GM18526 (cell line): Measurements from ENCODE around the gene COL13A1.

Experiments used
- POLR2A ChIP-seq: IDR thresholded peaks from 3 replicates; pipeline ENCODE4 v1.6.1; 2011; ENCODE audit not compliant: insufficient read length; ENCODE audit errors: extremely low read depth

The COL13A1 gene

GRCh38 chr10:69804775-69805174 lies 3.1 kb downstream of the COL13A1 start:
- no peak for TF ChIP-seq POLR2A

- TF ChIP-seq POLR2A: no peak
Observed at GRCh38 chr10:69807122-69807521, 5.4 kb downstream of the COL13A1 start.

GRCh38 chr10:69807696-69808095 lies 6.0 kb downstream of the COL13A1 start:
- no peak for TF ChIP-seq POLR2A

GRCh38 chr10:69809318-69809717 lies 7.6 kb downstream of the COL13A1 start:
- no peak for TF ChIP-seq POLR2A

- no peak for TF ChIP-seq POLR2A
Observed at GRCh38 chr10:69810097-69810496, 8.4 kb downstream of the COL13A1 start.

GRCh38 chr10:69810675-69811397 lies 9.1 kb downstream of the COL13A1 start:
- no peak for TF ChIP-seq POLR2A

GRCh38 chr10:69813632-69814031 lies 11.9 kb downstream of the COL13A1 start:
- no peak for TF ChIP-seq POLR2A

GRCh38 chr10:69814251-69814650 lies 12.5 kb downstream of the COL13A1 start:
- TF ChIP-seq POLR2A: no peak

GRCh38 chr10:69815104-69815503 lies 13.4 kb downstream of the COL13A1 start:
- no peak for TF ChIP-seq POLR2A

GRCh38 chr10:69816521-69816920 lies 14.8 kb downstream of the COL13A1 start:
- no peak for TF ChIP-seq POLR2A

- no peak for TF ChIP-seq POLR2A
Observed at GRCh38 chr10:69817078-69817581, 15.4 kb downstream of the COL13A1 start.

- TF ChIP-seq POLR2A: no peak
Observed at GRCh38 chr10:69818676-69819239, 17.1 kb downstream of the COL13A1 start.

- no peak for TF ChIP-seq POLR2A
Observed at GRCh38 chr10:69819716-69820506, 18.2 kb downstream of the COL13A1 start.

GRCh38 chr10:69820817-69821216 lies 19.1 kb downstream of the COL13A1 start:
- TF ChIP-seq POLR2A: no peak

GRCh38 chr10:69825604-69826003 lies 23.9 kb downstream of the COL13A1 start:
- TF ChIP-seq POLR2A: no peak

- no peak for TF ChIP-seq POLR2A
Observed at GRCh38 chr10:69826094-69826493, 24.4 kb downstream of the COL13A1 start.
